ENCODE results near the gene KCND3.

The KCND3 gene

GRCh38 chr1:111891566-111891965 is 97.9 kb downstream of the KCND3 start:
- TF ChIP-seq REST (IDR thresholded peaks at IDR 0.05; ENCODE audit: insufficient read depth in 1 of 2, low read depth in 2 of 2, low read length in 2 of 2) (no peak), SIN3A (IDR thresholded peaks at IDR 0.05; ENCODE audit: borderline replicate concordance, insufficient read depth, low read length) (no peak), TAF1 (IDR thresholded peaks at IDR 0.05; ENCODE audit: borderline replicate concordance, insufficient read depth, low read length) (no peak), POLR2AphosphoS5 (IDR thresholded peaks at IDR 0.05; ENCODE audit: low read depth, low read length) (no peak), FOXP2 (optimal IDR thresholded peaks at IDR 0.05; ENCODE audit: borderline replicate concordance, extremely low read depth, extremely low read length, insufficient read depth) (no peak)

GRCh38 chr1:111888740-111889376 is 100.6 kb downstream of the KCND3 start:
- TF ChIP-seq SIN3A (IDR thresholded peaks at IDR 0.05; ENCODE audit: borderline replicate concordance, insufficient read depth, low read length) = no peak
- no peak for TF ChIP-seq FOXP2 (optimal IDR thresholded peaks at IDR 0.05; ENCODE audit: borderline replicate concordance, extremely low read depth, extremely low read length, insufficient read depth)
- TF ChIP-seq REST (IDR thresholded peaks at IDR 0.05; ENCODE audit: insufficient read depth in 1 of 2, low read depth in 2 of 2, low read length in 2 of 2) = no peak
- TF ChIP-seq POLR2AphosphoS5 (IDR thresholded peaks at IDR 0.05; ENCODE audit: low read depth, low read length) = no peak
- TF ChIP-seq TAF1 (IDR thresholded peaks at IDR 0.05; ENCODE audit: borderline replicate concordance, insufficient read depth, low read length) = no peak

GRCh38 chr1:111887875-111888274 is 101.6 kb downstream of the KCND3 start:
- TF ChIP-seq REST (IDR thresholded peaks at IDR 0.05; ENCODE audit: insufficient read depth in 1 of 2, low read depth in 2 of 2, low read length in 2 of 2) (no peak), FOXP2 (optimal IDR thresholded peaks at IDR 0.05; ENCODE audit: borderline replicate concordance, extremely low read depth, extremely low read length, insufficient read depth) (no peak), SIN3A (IDR thresholded peaks at IDR 0.05; ENCODE audit: borderline replicate concordance, insufficient read depth, low read length) (no peak), POLR2AphosphoS5 (IDR thresholded peaks at IDR 0.05; ENCODE audit: low read depth, low read length) (no peak), TAF1 (IDR thresholded peaks at IDR 0.05; ENCODE audit: borderline replicate concordance, insufficient read depth, low read length) (no peak)

DNA sequence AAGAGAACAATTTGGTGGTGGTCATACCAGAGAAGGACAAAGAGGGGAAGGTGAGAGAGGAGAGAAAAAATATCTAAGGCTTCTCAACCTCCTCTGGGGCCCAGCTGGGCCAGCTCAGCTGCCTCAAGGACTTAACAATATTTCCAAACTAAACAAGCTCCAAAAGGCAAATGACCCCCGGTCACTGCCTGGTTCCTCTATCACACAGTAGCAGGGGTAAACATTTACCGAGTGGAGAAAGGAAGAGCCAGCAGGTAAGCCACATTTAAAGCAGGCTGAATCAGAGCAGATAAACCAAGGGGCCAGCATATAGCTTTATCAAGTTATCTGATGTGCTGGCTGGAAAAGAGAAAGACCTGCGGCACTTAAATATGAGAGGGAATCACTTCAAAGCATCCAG is 102.1 kb downstream of the KCND3 start:
- TF ChIP-seq SIN3A (IDR thresholded peaks at IDR 0.05; ENCODE audit: borderline replicate concordance, insufficient read depth, low read length) (no peak), POLR2AphosphoS5 (IDR thresholded peaks at IDR 0.05; ENCODE audit: low read depth, low read length) (no peak), FOXP2 (optimal IDR thresholded peaks at IDR 0.05; ENCODE audit: borderline replicate concordance, extremely low read depth, extremely low read length, insufficient read depth) (no peak), REST (IDR thresholded peaks at IDR 0.05; ENCODE audit: insufficient read depth in 1 of 2, low read depth in 2 of 2, low read length in 2 of 2) (no peak), TAF1 (IDR thresholded peaks at IDR 0.05; ENCODE audit: borderline replicate concordance, insufficient read depth, low read length) (no peak)

All from PFSK-1 (cell line).